Measurements from ENCODE around the gene GIT2.

DNA sequence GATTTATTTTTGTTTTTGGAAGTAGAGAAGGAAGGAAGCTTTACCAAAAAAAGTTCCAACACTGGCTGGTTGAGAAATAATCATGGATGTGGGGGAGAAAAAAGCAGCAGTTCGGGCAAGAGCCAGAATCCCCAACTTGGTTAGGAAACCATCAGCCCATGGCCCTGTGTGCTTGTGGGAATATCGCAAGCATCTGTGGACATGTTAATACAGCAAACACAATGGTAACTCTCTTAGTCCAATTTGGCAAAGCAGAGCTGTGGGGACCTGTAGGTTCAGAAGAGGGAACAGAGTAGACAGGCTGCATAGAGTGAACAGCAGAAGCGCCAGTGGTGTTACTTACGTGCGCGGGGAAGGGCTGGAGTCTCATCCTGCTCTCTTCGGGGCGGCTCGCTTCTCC, 49.3 kb downstream of the GIT2 start:
- TF ChIP-seq CTCF (IDR thresholded peaks at IDR 0.05; ENCODE audit: borderline replicate concordance, extremely low read depth, low read length, poor library complexity, severe bottlenecking) (no peak), EZH2 (IDR thresholded peaks at IDR 0.05; ENCODE audit: borderline replicate concordance, low read depth, low read length, severe bottlenecking) (no peak)
